DOHH2 (cell line): Measurements from ENCODE around the gene PCDHA11.
A peak's percentile ranks its signal among the peaks of the same experiment; 100 is the strongest.

Experiments
- CTCF ChIP-seq: fragments of 200-600 bp; sonication (generic); IDR thresholded peaks from one replicate; pipeline ENCODE4 v1.5.1; 2014; ENCODE audit warnings: antibody characterized with exemption, mild to moderate bottlenecking, low read depth, low read length; ENCODE audit not compliant: poor library complexity, severe bottlenecking
- EZH2phosphoT487 ChIP-seq: fragments of 200-600 bp; sonication (generic); IDR thresholded peaks from 2 replicates; pipeline ENCODE4 v1.6.1; 2017; ENCODE audit warnings: borderline replicate concordance, mild to moderate bottlenecking, antibody characterized with exemption, low read length, moderate library complexity, mixed read lengths

- peak; percentile 67 for TF ChIP-seq CTCF
- no peak for TF ChIP-seq EZH2phosphoT487
Measured at GRCh38 chr5:140821375-140822280, 47.1 kb upstream of the PCDHA11 start, which contains the start of gene PCDHA5.
